Measurements from ENCODE around the gene ORAI2.

Gene ORAI2

GRCh38 chr7:102439963-102440795 is 6.8 kb downstream of the ORAI2 start:
- Histone ChIP-seq H3K4me3 (ENCODE audit: low read depth in 1 of 5, low read length in 5 of 5) (no peak overlapping the region), H3K36me3 (ENCODE audit: control insufficient read depth in 5 of 5, insufficient read depth in 5 of 5, low read length in 5 of 5) (peaks cover 0 to 20% (median 2%) of the 10 kb centered on the region in 5 donors), H3K27me3 (ENCODE audit: control insufficient read depth in 5 of 5, insufficient read depth in 4 of 5, low read length in 5 of 5) (no peaks in the 10 kb centered on the region), H3K27ac (ENCODE audit: low read depth, low read length) (peak overlapping the region; percentile 55), H3K9me3 (ENCODE audit: control insufficient read depth in 5 of 5, low read length in 5 of 5) (no peaks in the 10 kb centered on the region), H3K4me1 (ENCODE audit: control insufficient read depth in 5 of 5, insufficient read depth in 5 of 5, low read length in 5 of 5) (peaks cover 0 to 10% (median 7%) of the 10 kb centered on the region in 5 donors), H3K9ac (ENCODE audit: low read length in 5 of 5) (no peak overlapping the region)

GRCh38 chr7:102444961-102445673 is 11.7 kb downstream of the ORAI2 start:
- H3K27me3 ChIP-seq (ENCODE audit: control insufficient read depth in 5 of 5, insufficient read depth in 4 of 5, low read length in 5 of 5): no peaks in the 10 kb centered on the region
- no peak overlapping the region for H3K4me3 ChIP-seq (ENCODE audit: low read depth in 1 of 5, low read length in 5 of 5)
- H3K4me1 ChIP-seq (ENCODE audit: control insufficient read depth in 5 of 5, insufficient read depth in 5 of 5, low read length in 5 of 5): peaks cover 0 to 7% (median 6%) of the 10 kb centered on the region in 5 donors
- H3K9me3 ChIP-seq (ENCODE audit: control insufficient read depth in 5 of 5, low read length in 5 of 5): no peaks in the 10 kb centered on the region
- H3K27ac ChIP-seq (ENCODE audit: low read depth, low read length): no peak overlapping the region
- H3K9ac ChIP-seq (ENCODE audit: low read length in 5 of 5): no peak overlapping the region
- H3K36me3 ChIP-seq (ENCODE audit: control insufficient read depth in 5 of 5, insufficient read depth in 5 of 5, low read length in 5 of 5): peaks cover 0 to 35% (median 18%) of the 10 kb centered on the region in 5 donors

- peaks cover 0 to 1% (median under 1%) of the 10 kb centered on the region in 5 donors for H3K4me1 ChIP-seq (ENCODE audit: control insufficient read depth in 5 of 5, insufficient read depth in 5 of 5, low read length in 5 of 5)
- no peak overlapping the region for H3K4me3 ChIP-seq (ENCODE audit: low read depth in 1 of 5, low read length in 5 of 5)
- no peaks in the 10 kb centered on the region for H3K27me3 ChIP-seq (ENCODE audit: control insufficient read depth in 5 of 5, insufficient read depth in 4 of 5, low read length in 5 of 5)
- no peak overlapping the region for H3K9ac ChIP-seq (ENCODE audit: low read length in 5 of 5)
- H3K9me3 ChIP-seq (ENCODE audit: control insufficient read depth in 5 of 5, low read length in 5 of 5): no peaks in the 10 kb centered on the region
- no peak overlapping the region for H3K27ac ChIP-seq (ENCODE audit: low read depth, low read length)
- H3K36me3 ChIP-seq (ENCODE audit: control insufficient read depth in 5 of 5, insufficient read depth in 5 of 5, low read length in 5 of 5): peaks cover 0 to 35% (median 18%) of the 10 kb centered on the region in 5 donors
Observed at GRCh38 chr7:102445674-102446071, 12.3 kb downstream of the ORAI2 start.

GRCh38 chr7:102446387-102447156 is 13.2 kb downstream of the ORAI2 start:
- Histone ChIP-seq H3K4me3 (ENCODE audit: low read depth in 1 of 5, low read length in 5 of 5) (no peak overlapping the region), H3K9ac (ENCODE audit: low read length in 5 of 5) (no peak overlapping the region), H3K9me3 (ENCODE audit: control insufficient read depth in 5 of 5, low read length in 5 of 5) (no peaks in the 10 kb centered on the region), H3K4me1 (ENCODE audit: control insufficient read depth in 5 of 5, insufficient read depth in 5 of 5, low read length in 5 of 5) (peaks cover 0 to 4% (median 4%) of the 10 kb centered on the region in 5 donors), H3K27ac (ENCODE audit: low read depth, low read length) (no peak overlapping the region), H3K27me3 (ENCODE audit: control insufficient read depth in 5 of 5, insufficient read depth in 4 of 5, low read length in 5 of 5) (no peaks in the 10 kb centered on the region), H3K36me3 (ENCODE audit: control insufficient read depth in 5 of 5, insufficient read depth in 5 of 5, low read length in 5 of 5) (peaks cover 0 to 34% (median 18%) of the 10 kb centered on the region in 5 donors)

- H3K4me1 ChIP-seq (ENCODE audit: control insufficient read depth in 5 of 5, insufficient read depth in 5 of 5, low read length in 5 of 5): peaks cover 0 to 9% (median 7%) of the 10 kb centered on the region in 5 donors
- no peak overlapping the region for H3K27ac ChIP-seq (ENCODE audit: low read depth, low read length)
- H3K4me3 ChIP-seq (ENCODE audit: low read depth in 1 of 5, low read length in 5 of 5): no peak overlapping the region
- no peak overlapping the region for H3K9ac ChIP-seq (ENCODE audit: low read length in 5 of 5)
- no peaks in the 10 kb centered on the region for H3K9me3 ChIP-seq (ENCODE audit: control insufficient read depth in 5 of 5, low read length in 5 of 5)
- H3K36me3 ChIP-seq (ENCODE audit: control insufficient read depth in 5 of 5, insufficient read depth in 5 of 5, low read length in 5 of 5): peaks cover 0 to 29% (median 18%) of the 10 kb centered on the region in 5 donors
- no peaks in the 10 kb centered on the region for H3K27me3 ChIP-seq (ENCODE audit: control insufficient read depth in 5 of 5, insufficient read depth in 4 of 5, low read length in 5 of 5)
Observed at GRCh38 chr7:102447311-102447710, 13.9 kb downstream of the ORAI2 start.

GRCh38 chr7:102449136-102449535 is 15.8 kb downstream of the ORAI2 start:
- peaks cover 0 to 9% (median 7%) of the 10 kb centered on the region in 5 donors for H3K4me1 ChIP-seq (ENCODE audit: control insufficient read depth in 5 of 5, insufficient read depth in 5 of 5, low read length in 5 of 5)
- no peak overlapping the region for H3K27ac ChIP-seq (ENCODE audit: low read depth, low read length)
- no peak overlapping the region for H3K9ac ChIP-seq (ENCODE audit: low read length in 5 of 5)
- H3K27me3 ChIP-seq (ENCODE audit: control insufficient read depth in 5 of 5, insufficient read depth in 4 of 5, low read length in 5 of 5): no peaks in the 10 kb centered on the region
- no peaks in the 10 kb centered on the region for H3K9me3 ChIP-seq (ENCODE audit: control insufficient read depth in 5 of 5, low read length in 5 of 5)
- H3K36me3 ChIP-seq (ENCODE audit: control insufficient read depth in 5 of 5, insufficient read depth in 5 of 5, low read length in 5 of 5): peaks cover 0 to 29% (median 18%) of the 10 kb centered on the region in 5 donors
- H3K4me3 ChIP-seq (ENCODE audit: low read depth in 1 of 5, low read length in 5 of 5): no peak overlapping the region

- H3K27me3 ChIP-seq (ENCODE audit: control insufficient read depth in 5 of 5, insufficient read depth in 4 of 5, low read length in 5 of 5): no peaks in the 10 kb centered on the region
- H3K9ac ChIP-seq (ENCODE audit: low read length in 5 of 5): no peak overlapping the region
- H3K36me3 ChIP-seq (ENCODE audit: control insufficient read depth in 5 of 5, insufficient read depth in 5 of 5, low read length in 5 of 5): peaks cover 0 to 24% (median 16%) of the 10 kb centered on the region in 5 donors
- H3K27ac ChIP-seq (ENCODE audit: low read depth, low read length): no peak overlapping the region
- H3K9me3 ChIP-seq (ENCODE audit: control insufficient read depth in 5 of 5, low read length in 5 of 5): no peaks in the 10 kb centered on the region
- H3K4me3 ChIP-seq (ENCODE audit: low read depth in 1 of 5, low read length in 5 of 5): no peak overlapping the region
- peaks cover 0 to 9% (median 7%) of the 10 kb centered on the region in 5 donors for H3K4me1 ChIP-seq (ENCODE audit: control insufficient read depth in 5 of 5, insufficient read depth in 5 of 5, low read length in 5 of 5)
Observed at GRCh38 chr7:102450242-102450641, 16.9 kb downstream of the ORAI2 start.

GRCh38 chr7:102451371-102452054 is 18.1 kb downstream of the ORAI2 start:
- H3K9me3 ChIP-seq (ENCODE audit: control insufficient read depth in 5 of 5, low read length in 5 of 5): no peaks in the 10 kb centered on the region

GRCh38 chr7:102452451-102452850 is 19.1 kb downstream of the ORAI2 start:
- H3K36me3 ChIP-seq (ENCODE audit: control insufficient read depth in 5 of 5, insufficient read depth in 5 of 5, low read length in 5 of 5): peaks cover 0 to 29% (median 16%) of the 10 kb centered on the region in 5 donors
- H3K4me3 ChIP-seq (ENCODE audit: low read depth in 1 of 5, low read length in 5 of 5): no peak overlapping the region
- no peak overlapping the region for H3K9ac ChIP-seq (ENCODE audit: low read length in 5 of 5)
- no peaks in the 10 kb centered on the region for H3K9me3 ChIP-seq (ENCODE audit: control insufficient read depth in 5 of 5, low read length in 5 of 5)
- no peaks in the 10 kb centered on the region for H3K27me3 ChIP-seq (ENCODE audit: control insufficient read depth in 5 of 5, insufficient read depth in 4 of 5, low read length in 5 of 5)
- H3K27ac ChIP-seq (ENCODE audit: low read depth, low read length): no peak overlapping the region
- H3K4me1 ChIP-seq (ENCODE audit: control insufficient read depth in 5 of 5, insufficient read depth in 5 of 5, low read length in 5 of 5): peaks cover 0 to 9% (median 7%) of the 10 kb centered on the region in 5 donors

More at GRCh38 chr7:102451371-102452054, 18.1 kb downstream of the ORAI2 start:
- no peaks in the 10 kb centered on the region for H3K27me3 ChIP-seq (ENCODE audit: control insufficient read depth in 5 of 5, insufficient read depth in 4 of 5, low read length in 5 of 5)
- no peak overlapping the region for H3K27ac ChIP-seq (ENCODE audit: low read depth, low read length)
- H3K4me1 ChIP-seq (ENCODE audit: control insufficient read depth in 5 of 5, insufficient read depth in 5 of 5, low read length in 5 of 5): peaks cover 0 to 9% (median 7%) of the 10 kb centered on the region in 5 donors
- H3K4me3 ChIP-seq (ENCODE audit: low read depth in 1 of 5, low read length in 5 of 5): peak overlapping the region in 2 of 5 donors; percentile 29 to 47
- peaks cover 0 to 29% (median 20%) of the 10 kb centered on the region in 5 donors for H3K36me3 ChIP-seq (ENCODE audit: control insufficient read depth in 5 of 5, insufficient read depth in 5 of 5, low read length in 5 of 5)
- H3K9ac ChIP-seq (ENCODE audit: low read length in 5 of 5): peak overlapping the region in 2 of 5 donors; percentile 7 to 8
